K562 (cell line): ENCODE data around the gene RAB5B. TPM values are rescaled to one million over a fixed set of nuclear protein-coding genes. Genes with fewer than 3 reads are reported as not detected.

Experiments
- ATAC-seq: fragments of 200-7000 bp; cut with Tn5 transposase; 3 replicates; pipeline ENCODE4 v1.9.1; 2020; ENCODE audit warnings: moderate library complexity
- BruUV-seq: library from RNA; stranded (reverse); fragments of 400-500 nt; replicated peaks from 2 replicates; lab custom pipeline; 2021; lab: Mats Ljungman, UMichigan
- CTCF ChIA-PET: fragments of 300-600 bp; formaldehyde crosslinking; extraction: SDS; loops from one replicate; lab custom pipeline; 2021; ENCODE audit warnings: low intra/inter-chr PET ratio; lab: Yijun Ruan, JAX
- POLR2A ChIA-PET: fragments of 300-600, 350-650 bp; sonication (Branson Sonifier 250); formaldehyde crosslinking; extraction: SDS; loops from one replicate; lab custom pipeline; 2021; ENCODE audit warnings: antibody characterized with exemption, inconsistent platforms; lab: Yijun Ruan, JAX
- DNase-seq, 4 experiments: peaks; one replicate each; pipeline versions ENCODE4 v3.0.0 to v3.0.0-alpha.2; 2011 to 2018; ENCODE audit warnings: low spot score in 3 of 4, mixed read lengths in 3 of 4; ENCODE audit errors: extremely low read depth in 1 of 4
- FAIRE-seq: peaks from 2 replicates; lab custom pipeline; 2011; peaks lifted over from hg19 to GRCh38; lab: Jason Lieb, UNC
- H2AFZ ChIP-seq: 2 replicates; pipeline ENCODE4 v1.6.0; 2011; ENCODE audit warnings: low read depth, low read length, control low read depth, inconsistent platforms
- H3K27ac ChIP-seq: fragments of 200-600 bp; 3 replicates; pipeline ENCODE4 v1.8.0; 2011; ENCODE audit warnings: low read depth, mild to moderate bottlenecking, control low read depth, inconsistent platforms, low read length, moderate library complexity, mixed read lengths; ENCODE audit errors: extremely low read depth
- H3K27me3 ChIP-seq, 2 experiments: fragments of 300-600 bp in 1 of 2; 2 replicates in 1 of 2; 3 replicates in 1 of 2; pipeline versions ENCODE4 v1.6.0 to v1.8.0; 2011; ENCODE audit warnings: inconsistent platforms in 2 of 2, low read length in 2 of 2, mild to moderate bottlenecking in 1 of 2, mixed read lengths in 1 of 2, moderate library complexity in 1 of 2; ENCODE audit not compliant: control insufficient read depth in 2 of 2, insufficient read depth in 2 of 2
- H3K36me3 ChIP-seq: fragments of 300-600 bp; 3 replicates; pipeline ENCODE4 v1.8.0; 2011; ENCODE audit warnings: mild to moderate bottlenecking, low read length, inconsistent platforms; ENCODE audit not compliant: control insufficient read depth, insufficient read depth
- H3K4me1 ChIP-seq, 2 experiments: fragments of 200-600 bp in 1 of 2; replicated peaks in 1 of 2; 2 replicates in 1 of 2; 3 replicates in 1 of 2; pipeline versions ENCODE4 v1.5.1 to v1.8.0; 2011; ENCODE audit warnings: inconsistent platforms in 2 of 2, low read length in 2 of 2, mild to moderate bottlenecking in 1 of 2, mixed read lengths in 1 of 2, moderate library complexity in 1 of 2; ENCODE audit not compliant: control insufficient read depth in 2 of 2, insufficient read depth in 2 of 2
- H3K4me2 ChIP-seq: 2 replicates; pipeline ENCODE4 v1.6.1; 2011; ENCODE audit warnings: low read length, control low read depth, inconsistent platforms, mixed read lengths; ENCODE audit not compliant: insufficient read depth
- H3K4me3 ChIP-seq: fragments of 200-600 bp; sonication (generic), shearing (Covaris generic); 2 replicates; pipeline ENCODE4 v1.5.1; 2016; ENCODE audit warnings: control low read depth, inconsistent platforms
- H3K79me2 ChIP-seq: fragments of 200-600 bp; 3 replicates; pipeline ENCODE4 v1.8.0; 2011; ENCODE audit warnings: low read length, inconsistent platforms; ENCODE audit not compliant: control insufficient read depth, insufficient read depth
- H3K9ac ChIP-seq, 2 experiments: 2 replicates each; pipeline versions ENCODE4 v1.6.0 to v1.6.1; 2011; ENCODE audit warnings: low read depth in 2 of 2, low read length in 2 of 2, control low read depth in 1 of 2, inconsistent platforms in 1 of 2, mild to moderate bottlenecking in 1 of 2, mixed read lengths in 1 of 2; ENCODE audit not compliant: insufficient read depth in 1 of 2
- H3K9me1 ChIP-seq: one replicate; pipeline ENCODE4 v1.6.0; 2011; ENCODE audit warnings: inconsistent platforms, mild to moderate bottlenecking, low read length, moderate library complexity; ENCODE audit not compliant: control insufficient read depth, insufficient read depth
- H3K9me3 ChIP-seq: replicated peaks from 2 replicates; pipeline ENCODE4 v1.5.1; 2011; ENCODE audit warnings: low read depth, low read length, inconsistent platforms; ENCODE audit not compliant: control insufficient read depth, insufficient read depth
- H4K20me1 ChIP-seq: replicated peaks from 2 replicates; pipeline ENCODE4 v1.6.1; 2011; ENCODE audit warnings: low read length, inconsistent platforms, mixed read lengths; ENCODE audit not compliant: control insufficient read depth, insufficient read depth
- CHD2 ChIP-seq: IDR thresholded peaks from 2 replicates; pipeline ENCODE4 v1.6.1; 2011; ENCODE audit warnings: low read depth, low read length
- DLX4 ChIP-seq: fragments of 250-450 bp; sonication (Bioruptor Pico); IDR thresholded peaks from 2 replicates; pipeline ENCODE4 v1.6.1; 2021; ENCODE audit warnings: mild to moderate bottlenecking
- E2F8 ChIP-seq: fragments of 450-650 bp; IDR thresholded peaks from 2 replicates; pipeline ENCODE4 v1.7.1; 2018; ENCODE audit warnings: mild to moderate bottlenecking, low read depth; ENCODE audit not compliant: partially characterized antibody
- EZH2 ChIP-seq: IDR thresholded peaks from 2 replicates; pipeline ENCODE4 v1.6.1; 2012; ENCODE audit warnings: low read depth, mild to moderate bottlenecking, inconsistent platforms, low read length, borderline replicate concordance
- KDM1A ChIP-seq, 2 experiments: fragments of 450-650 bp; IDR thresholded peaks; 2 replicates each; pipeline ENCODE4 v1.6.1; 2016; ENCODE audit warnings: mild to moderate bottlenecking in 2 of 2
- NFIX ChIP-seq: fragments of 250-450 bp; sonication (Bioruptor Pico); IDR thresholded peaks from 2 replicates; pipeline ENCODE4 v1.4.0; 2020; ENCODE audit warnings: low read depth, mild to moderate bottlenecking, moderate library complexity
- WGBS: fragments of 100-300 bp; shearing (Covaris generic); methylation state at CpG from one replicate; pipeline ENCODE4 v1.1.6; 2016; ENCODE audit warnings: low coverage, mixed read lengths; ENCODE audit not compliant: insufficient coverage; ENCODE audit errors: missing lambda C conversion rate; 5-methylcytosine and 5-hydroxymethylcytosine counted together
- in situ Hi-C: fragments of 300-500 bp; cut with MboI; formaldehyde crosslinking; loops from 4 replicates; pipeline ENCODE4 v1.15.0; 2018; ENCODE audit warnings: inconsistent platforms, mixed read lengths
- intact Hi-C: fragments of 100-400 bp; cut with micrococcal nuclease; formaldehyde crosslinking; loops from 2 replicates; pipeline ENCODE4 v1.14.2; 2022
- polyA plus RNA-seq, 8 experiments: library from polyadenylated mRNA; depleted of rRNA in 4 of 8; stranded (reverse) in 5 of 8; unstranded in 3 of 8; fragments of >200 nt; fragmentation: Nextera tagmentation in 2 of 8; fragmentation: Illumina TruSeq in 1 of 8; extraction: Ambion mirVana in 2 of 8; extraction: Trizol in 1 of 8; gene quantifications; 2 replicates each; pipeline versions ENCODE4 v1.2.1 to v1.2.3, GENCODE V29; 2011 to 2014; ENCODE audit warnings: inconsistent platforms in 1 of 8, missing spikeins in 1 of 8
- total RNA-seq, 7 experiments: library from RNA; depleted of rRNA in 6 of 7; stranded (reverse); fragments of >200 nt in 6 of 7; fragmentation: Illumina TruSeq in 2 of 7; extraction: Trizol in 2 of 7; gene quantifications; 2 replicates each; pipeline versions ENCODE4 v1.2.1 to v1.2.3, GENCODE V29; 2011 to 2021; ENCODE audit warnings: low replicate concordance in 1 of 7

The RAB5B gene
- total and polyA plus RNA-seq, 9 of the 15 experiments (the other 6 are each of a cell fraction or from before 2014, with no cell fraction given): 6.8 to 73.8 (median 25.2) TPM

GRCh38 chr12:55937981-55938380 lies 35.9 kb upstream of the RAB5B start:
- H3K4me3 ChIP-seq: no peak overlapping the region
- no peaks in the 10 kb centered on the region for H3K36me3 ChIP-seq
- BruUV-seq: no TSS peak
- H3K27ac ChIP-seq: no peak overlapping the region
- no peak for FAIRE-seq
- no peaks in the 10 kb centered on the region for H3K9me1 ChIP-seq
- H3K9me3 ChIP-seq: no peaks in the 10 kb centered on the region
- ATAC-seq: no peak
- CTCF ChIA-PET: no interaction called here
- H3K79me2 ChIP-seq: no peaks in the 10 kb centered on the region
- no peak overlapping the region for H2AFZ ChIP-seq
- TF ChIP-seq CHD2: no peak
- no peak for TF ChIP-seq E2F8
- no peak for TF ChIP-seq KDM1A (IDR thresholded peaks at IDR 0.05)
- TF ChIP-seq DLX4 (CRISPR knock-in tag): no peak
- TF ChIP-seq NFIX (CRISPR knock-in tag): no peak
- no peak for TF ChIP-seq EZH2
- H3K4me1 ChIP-seq: peaks cover 7 to 13% of the 10 kb centered on the region in 2 experiments; a peak in 4 of 5 replicates
- H4K20me1 ChIP-seq: no peaks in the 10 kb centered on the region
- POLR2A ChIA-PET: interaction anchor here (0.6 kb wide), 1 partner anchor 219 kb away, joined by 5 read pairs; no protein-coding TSS in a partner anchor
- DNase-seq: no peak
- intact Hi-C loops (no loop called here), in situ Hi-C loops (no loop called here)
- 21% methylated on average over 2 of the region's 2 CpGs for WGBS
- no peaks in the 10 kb centered on the region; a peak in 1 of 5 replicates for H3K27me3 ChIP-seq
- H3K4me2 ChIP-seq: no peak overlapping the region
- H3K9ac ChIP-seq: no peak overlapping the region
